GM12878 (cell line): Measurements from ENCODE around the gene NAALADL2. TPM values are rescaled to one million over a fixed set of nuclear protein-coding genes. Genes with fewer than 3 reads are reported as not detected.

Experiments
- ATAC-seq: fragments of 200-7000 bp; cut with Tn5 transposase; 3 replicates; pipeline ENCODE4 v1.9.1; 2020; ENCODE audit warnings: mild to moderate bottlenecking, moderate library complexity
- BruUV-seq: library from RNA; stranded (reverse); fragments of 400-500 nt; replicated peaks from 2 replicates; lab custom pipeline; 2021; lab: Mats Ljungman, UMichigan
- CTCF ChIA-PET: fragments of 300-600 bp; sonication (Branson Sonifier 250); formaldehyde crosslinking; extraction: SDS; loops from one replicate; lab custom pipeline; 2021; ENCODE audit warnings: inconsistent platforms; lab: Yijun Ruan, JAX
- POLR2A ChIA-PET: fragments of 350-600 bp; formaldehyde crosslinking; extraction: SDS; loops from one replicate; lab custom pipeline; 2021; ENCODE audit warnings: inconsistent platforms; lab: Charles Lee
- RAD21 ChIA-PET: fragments of 300-600 bp; sonication (Branson Sonifier 250); formaldehyde crosslinking; loops from one replicate; lab custom pipeline; 2023; ENCODE audit warnings: antibody characterized with exemption; ENCODE audit not compliant: unreplicated experiment; lab: Charles Lee
- SMC1A ChIA-PET: fragments of 300-600 bp; sonication (Branson Sonifier 250); formaldehyde crosslinking; loops from one replicate; lab custom pipeline; 2023; ENCODE audit not compliant: unreplicated experiment, uncharacterized antibody; lab: Charles Lee
- DNase-seq: peaks from one replicate; pipeline ENCODE4 v3.0.0-alpha.2; 2011; ENCODE audit warnings: low read depth, low spot score
- FAIRE-seq: peaks from 3 replicates; lab custom pipeline; 2011; peaks lifted over from hg19 to GRCh38; lab: Jason Lieb, UNC
- H2AFZ ChIP-seq: 2 replicates; pipeline ENCODE4 v1.6.0; 2011; ENCODE audit warnings: low read depth, low read length, control low read depth; ENCODE audit not compliant: control insufficient read depth
- H3K27ac ChIP-seq: 2 replicates; pipeline ENCODE4 v1.5.1; 2011; ENCODE audit warnings: control low read depth; ENCODE audit not compliant: control insufficient read depth, insufficient read depth
- H3K27me3 ChIP-seq, 2 experiments: replicated peaks in 1 of 2; 2 replicates each; pipeline versions ENCODE4 v1.6.0 to v1.6.1; 2011; ENCODE audit warnings: low read length in 1 of 2; ENCODE audit not compliant: control insufficient read depth in 2 of 2, insufficient read depth in 2 of 2
- H3K36me3 ChIP-seq, 2 experiments: 2 replicates each; pipeline ENCODE4 v1.5.1; 2011; ENCODE audit warnings: low read length in 1 of 2; ENCODE audit not compliant: control insufficient read depth in 2 of 2, insufficient read depth in 2 of 2
- H3K4me1 ChIP-seq: 2 replicates; pipeline ENCODE4 v1.6.1; 2011; ENCODE audit warnings: mild to moderate bottlenecking, low read length, moderate library complexity, mixed read lengths; ENCODE audit not compliant: control insufficient read depth, insufficient read depth
- H3K4me2 ChIP-seq: 2 replicates; pipeline ENCODE4 v1.6.0; 2011; ENCODE audit warnings: control low read depth; ENCODE audit not compliant: control insufficient read depth, insufficient read depth
- H3K4me3 ChIP-seq: fragments of 200-600 bp; sonication (generic); 2 replicates; pipeline ENCODE4 v1.5.1; 2016
- H3K79me2 ChIP-seq: 2 replicates; pipeline ENCODE4 v1.6.0; 2011; ENCODE audit warnings: low read length; ENCODE audit not compliant: control insufficient read depth, insufficient read depth
- H3K9ac ChIP-seq: 2 replicates; pipeline ENCODE4 v1.8.0; 2011; ENCODE audit warnings: low read length, control low read depth, mixed read lengths; ENCODE audit not compliant: control insufficient read depth, insufficient read depth
- H3K9me3 ChIP-seq: replicated peaks from 3 replicates; pipeline ENCODE4 v1.5.1; 2011; ENCODE audit warnings: mild to moderate bottlenecking, low read length; ENCODE audit not compliant: control insufficient read depth, insufficient read depth
- H4K20me1 ChIP-seq: 2 replicates; pipeline ENCODE4 v1.6.0; 2011; ENCODE audit not compliant: control insufficient read depth, insufficient read depth
- BACH1 ChIP-seq: fragments of 450-650 bp; IDR thresholded peaks from 2 replicates; pipeline ENCODE4 v1.6.1; 2017; ENCODE audit warnings: mild to moderate bottlenecking, borderline replicate concordance
- BCL11A ChIP-seq: IDR thresholded peaks from 2 replicates; pipeline ENCODE4 v1.6.1; 2011; ENCODE audit warnings: low read depth, low read length
- EP300 ChIP-seq, 2 experiments: fragments of 150-350 bp in 1 of 2; IDR thresholded peaks; 2 replicates each; pipeline ENCODE4 v1.6.1; 2011 to 2012; ENCODE audit warnings: low read depth in 2 of 2, low read length in 2 of 2, borderline replicate concordance in 1 of 2, improper control_type of control experiment in 1 of 2, inconsistent platforms in 1 of 2; ENCODE audit not compliant: control insufficient read depth in 1 of 2
- GATAD2B ChIP-seq: fragments of 450-650 bp; conservative IDR thresholded peaks from 2 replicates; pipeline ENCODE4 v1.6.1; 2017; ENCODE audit warnings: low read depth, mild to moderate bottlenecking, moderate library complexity
- HCFC1 ChIP-seq: fragments of 150-350 bp; IDR thresholded peaks from 2 replicates; pipeline ENCODE4 v1.6.1; 2014; ENCODE audit warnings: low read length
- HDAC6 ChIP-seq: fragments of 200-600 bp; sonication (generic); IDR thresholded peaks from one replicate; pipeline ENCODE4 v1.8.0; 2017; ENCODE audit warnings: antibody characterized with exemption; ENCODE audit not compliant: unreplicated experiment
- PKNOX1 ChIP-seq: fragments of 450-650 bp; IDR thresholded peaks from 2 replicates; pipeline ENCODE4 v1.6.1; 2016; ENCODE audit warnings: mild to moderate bottlenecking
- RUNX3 ChIP-seq: IDR thresholded peaks from 2 replicates; pipeline ENCODE4 v1.6.1; 2012; ENCODE audit warnings: low read length, inconsistent platforms
- SMAD1 ChIP-seq: fragments of 450-650 bp; IDR thresholded peaks from 2 replicates; pipeline ENCODE4 v1.6.1; 2018; ENCODE audit warnings: mild to moderate bottlenecking, low read depth; ENCODE audit not compliant: partially characterized antibody
- ZNF217 ChIP-seq: fragments of 450-650 bp; IDR thresholded peaks from 2 replicates; pipeline ENCODE4 v1.6.1; 2017; ENCODE audit warnings: antibody characterized with exemption, mild to moderate bottlenecking
- ZNF687 ChIP-seq: fragments of 450-650 bp; IDR thresholded peaks from 2 replicates; pipeline ENCODE4 v1.6.1; 2017; ENCODE audit warnings: mild to moderate bottlenecking, moderate library complexity
- WGBS: methylation state at CpG from one replicate; pipeline ENCODE4 v1.1.6; 2016; ENCODE audit warnings: low lambda C conversion rate; ENCODE audit not compliant: insufficient replicate concordance, insufficient coverage; ENCODE audit errors: missing lambda C conversion rate; 5-methylcytosine and 5-hydroxymethylcytosine counted together
- in situ Hi-C: fragments of 300-500 bp; cut with MboI; formaldehyde crosslinking; loops from 9 replicates; pipeline ENCODE4 v1.14.3; 2018; ENCODE audit warnings: mixed read lengths
- intact Hi-C: fragments of 100-400 bp; cut with micrococcal nuclease; formaldehyde crosslinking; loops from one replicate; pipeline ENCODE4 v1.14.2; 2022; ENCODE audit not compliant: unreplicated experiment
- polyA plus RNA-seq, 11 experiments: library from polyadenylated mRNA; depleted of rRNA in 4 of 11; unstranded in 6 of 11; stranded (reverse) in 5 of 11; fragments of >200 nt; fragmentation: Nextera tagmentation in 4 of 11; fragmentation: Illumina TruSeq in 1 of 11; extraction: Ambion mirVana in 4 of 11; extraction: Trizol in 1 of 11; gene quantifications; 1 replicate in 1 of 11; 2 replicates in 10 of 11; pipeline versions ENCODE4 v1.2.1 to v1.2.3, GENCODE V29; 2011 to 2016; ENCODE audit warnings: inconsistent platforms in 2 of 11, missing spikeins in 2 of 11, low read depth in 1 of 11
- total RNA-seq, 4 experiments: library from RNA; depleted of rRNA in 3 of 4; stranded (reverse); fragments of >200 nt in 3 of 4; fragmentation: Illumina TruSeq in 1 of 4; extraction: Trizol in 1 of 4; gene quantifications; 2 replicates each; pipeline versions ENCODE4 v1.2.1 to v1.2.3, GENCODE V29; 2013 to 2021

NAALADL2 gene
- total and polyA plus RNA-seq, 10 of the 15 experiments (the other 5 are each of a cell fraction or from before 2014, with no cell fraction given), result 0.06 to 10.8 (median 0.46) TPM

- TF ChIP-seq ZNF687, result peak; percentile 69
- peak; percentile 91 for TF ChIP-seq ZNF217
Measured at GRCh38 chr3:175346573-175347356, 487.6 kb downstream of the NAALADL2 start (continued).

- Histone ChIP-seq H3K9ac (no peak overlapping the region), H3K79me2 (no peaks in the 10 kb centered on the region), H3K4me3 (no peak overlapping the region), H2AFZ (no peak overlapping the region), H4K20me1 (no peaks in the 10 kb centered on the region), H3K4me1 (no peaks in the 10 kb centered on the region), H3K27ac (no peak overlapping the region), H3K27me3 (no peaks in the 10 kb centered on the region), H3K36me3 (no peaks in the 10 kb centered on the region), H3K9me3 (no peaks in the 10 kb centered on the region; the same call in 2 of the 3 replicates), H3K4me2 (no peak overlapping the region)
- DNase-seq, result peak; percentile 19
- FAIRE-seq, result no peak
- RAD21 ChIA-PET, result interaction anchor here (0.8 to 1.3 kb wide), 3 partner anchors 9 to 74 kb away, joined by 3 to 10 read pairs (median 8); no protein-coding TSS in a partner anchor
- intact Hi-C loops (loop anchor here (2.0 kb wide), 1 partner anchor 74 kb away; no protein-coding TSS in a partner anchor), in situ Hi-C loops (no loop called here)
- TF ChIP-seq EP300 (IDR thresholded peaks at IDR 0.05; ENCODE audit: borderline replicate concordance in 1 of 2, control insufficient read depth in 1 of 2, low read depth in 2 of 2, low read length in 2 of 2) (no peak), BCL11A (no peak), RUNX3 (peak; percentile 69), GATAD2B (no peak), PKNOX1 (no peak), HDAC6 (no peak), SMAD1 (no peak), BACH1 (no peak), HCFC1 (no peak)
- SMC1A ChIA-PET, result interaction anchor here (0.8 to 1.3 kb wide), 3 partner anchors 74 to 82 kb away, joined by 6 to 11 read pairs (median 7); no protein-coding TSS in a partner anchor
- CTCF ChIA-PET, result interaction anchor here (1.2 kb wide), 1 partner anchor 9 kb away, joined by 6 read pairs; no protein-coding TSS in a partner anchor
- 21% methylated on average over 2 of the region's 2 CpGs for WGBS
- POLR2A ChIA-PET, result interaction anchor here (0.6 to 1.2 kb wide), 4 partner anchors 74 to 595 kb away, joined by 3 to 10 read pairs (median 4); no protein-coding TSS in a partner anchor
- ATAC-seq, result peak; percentile 73
- no TSS peak for BruUV-seq
Measured at GRCh38 chr3:175349168-175349567, 490.0 kb downstream of the NAALADL2 start.
